NT2/D1 (cell line): Measurements from ENCODE around the gene NUMB.

Source experiments
- YY1 ChIP-seq: IDR thresholded peaks from 2 replicates; pipeline ENCODE4 v1.6.1; 2011; ENCODE audit not compliant: insufficient read length, insufficient read depth
- ZNF274 ChIP-seq: IDR thresholded peaks from 2 replicates; pipeline ENCODE4 v1.6.1; 2011; ENCODE audit warnings: mild to moderate bottlenecking, low read depth, low read length

GRCh38 chr14:73239393-73240241 lies 218.7 kb downstream of the NUMB start:
- TF ChIP-seq ZNF274 = no peak
- no peak for TF ChIP-seq YY1
